ENCODE data around the gene IKZF1.

DNA sequence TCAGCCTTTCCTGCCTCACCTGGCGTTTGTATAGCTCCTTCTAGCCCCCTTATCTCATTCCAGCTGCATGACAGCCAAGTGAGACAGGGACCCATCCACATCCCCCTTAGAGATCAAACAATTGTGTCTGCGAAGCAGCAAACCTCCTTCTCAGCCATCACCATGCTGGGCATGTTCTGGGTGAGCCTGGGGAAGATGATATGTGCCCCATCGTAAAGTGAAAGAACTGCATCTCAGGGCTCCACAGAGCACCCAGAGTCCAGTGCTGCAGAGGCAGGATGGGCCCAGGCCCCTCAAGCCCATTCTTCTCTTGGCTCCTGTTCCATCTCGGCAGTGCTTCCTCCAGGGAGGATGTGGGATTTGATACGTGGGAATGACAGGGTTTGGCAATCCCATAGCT is 102.4 kb downstream of the IKZF1 start:
- TF ChIP-seq, protein P1, sequence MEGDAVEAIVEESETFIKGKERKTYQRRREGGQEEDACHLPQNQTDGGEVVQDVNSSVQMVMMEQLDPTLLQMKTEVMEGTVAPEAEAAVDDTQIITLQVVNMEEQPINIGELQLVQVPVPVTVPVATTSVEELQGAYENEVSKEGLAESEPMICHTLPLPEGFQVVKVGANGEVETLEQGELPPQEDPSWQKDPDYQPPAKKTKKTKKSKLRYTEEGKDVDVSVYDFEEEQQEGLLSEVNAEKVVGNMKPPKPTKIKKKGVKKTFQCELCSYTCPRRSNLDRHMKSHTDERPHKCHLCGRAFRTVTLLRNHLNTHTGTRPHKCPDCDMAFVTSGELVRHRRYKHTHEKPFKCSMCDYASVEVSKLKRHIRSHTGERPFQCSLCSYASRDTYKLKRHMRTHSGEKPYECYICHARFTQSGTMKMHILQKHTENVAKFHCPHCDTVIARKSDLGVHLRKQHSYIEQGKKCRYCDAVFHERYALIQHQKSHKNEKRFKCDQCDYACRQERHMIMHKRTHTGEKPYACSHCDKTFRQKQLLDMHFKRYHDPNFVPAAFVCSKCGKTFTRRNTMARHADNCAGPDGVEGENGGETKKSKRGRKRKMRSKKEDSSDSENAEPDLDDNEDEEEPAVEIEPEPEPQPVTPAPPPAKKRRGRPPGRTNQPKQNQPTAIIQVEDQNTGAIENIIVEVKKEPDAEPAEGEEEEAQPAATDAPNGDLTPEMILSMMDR (IDR thresholded peaks at IDR 0.05 in 4 of 5, conservative IDR thresholded peaks at IDR 0.05 in 1 of 5), result no peak
- TF ChIP-seq POLR2A (IDR thresholded peaks at IDR 0.05), result no peak
